Activated T-cell treated with anti-CD3 and anti-CD28 coated beads, Interleukin-2, amount 50 U/mL, for 48 hours (primary cell): ENCODE measurements around the gene CREBBP.
"Not testable (repeated sequence)": the region's sequence is repeated elsewhere in the genome, so short reads cannot be mapped to it uniquely, and the experiment has no call there.

ENCODE experiments used
- DNase-seq, 2 experiments: peaks; one replicate each; pipeline ENCODE4 v3.0.0-alpha.2; 2020

CREBBP gene

DNA sequence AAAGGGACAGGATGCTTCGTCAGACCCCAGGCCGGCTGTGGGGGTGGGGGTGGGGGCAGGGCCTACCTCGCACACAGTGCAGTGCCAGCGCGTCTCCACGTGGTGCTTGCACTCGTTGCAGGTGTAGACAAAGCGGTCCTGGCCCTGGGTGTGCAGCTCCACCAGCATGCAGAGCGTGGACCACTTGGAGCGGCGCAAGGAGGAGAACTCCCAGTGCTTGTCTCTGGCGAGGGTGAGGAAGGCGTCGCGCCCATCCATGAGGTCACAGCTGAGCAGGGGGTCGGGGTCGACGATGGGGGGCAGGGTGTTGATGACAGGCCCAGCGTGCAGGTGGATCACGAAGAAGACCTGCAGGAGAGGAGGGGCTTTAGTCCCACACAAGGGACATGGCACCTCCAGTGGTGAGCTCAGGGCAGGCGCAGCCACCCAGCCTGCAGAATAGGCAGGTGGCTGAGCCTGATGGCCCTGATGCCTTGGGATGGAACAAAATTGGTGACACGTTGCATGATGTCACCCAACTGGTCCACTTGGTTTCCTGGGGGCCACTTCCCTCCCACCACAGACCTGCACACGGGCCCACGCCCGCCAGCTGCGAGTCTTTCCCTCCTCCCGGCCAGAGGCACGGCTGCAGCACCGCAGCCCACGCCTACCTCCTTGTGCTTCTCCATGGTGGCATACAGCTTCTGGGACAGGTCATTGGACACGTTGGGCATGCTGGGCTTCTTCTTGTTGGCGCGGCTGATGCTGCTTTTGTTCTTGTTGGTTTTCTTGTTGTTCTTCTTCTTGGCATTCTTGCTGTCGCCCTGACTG is 149.2 kb downstream of the CREBBP start:
- no peak for DNase-seq

DNA sequence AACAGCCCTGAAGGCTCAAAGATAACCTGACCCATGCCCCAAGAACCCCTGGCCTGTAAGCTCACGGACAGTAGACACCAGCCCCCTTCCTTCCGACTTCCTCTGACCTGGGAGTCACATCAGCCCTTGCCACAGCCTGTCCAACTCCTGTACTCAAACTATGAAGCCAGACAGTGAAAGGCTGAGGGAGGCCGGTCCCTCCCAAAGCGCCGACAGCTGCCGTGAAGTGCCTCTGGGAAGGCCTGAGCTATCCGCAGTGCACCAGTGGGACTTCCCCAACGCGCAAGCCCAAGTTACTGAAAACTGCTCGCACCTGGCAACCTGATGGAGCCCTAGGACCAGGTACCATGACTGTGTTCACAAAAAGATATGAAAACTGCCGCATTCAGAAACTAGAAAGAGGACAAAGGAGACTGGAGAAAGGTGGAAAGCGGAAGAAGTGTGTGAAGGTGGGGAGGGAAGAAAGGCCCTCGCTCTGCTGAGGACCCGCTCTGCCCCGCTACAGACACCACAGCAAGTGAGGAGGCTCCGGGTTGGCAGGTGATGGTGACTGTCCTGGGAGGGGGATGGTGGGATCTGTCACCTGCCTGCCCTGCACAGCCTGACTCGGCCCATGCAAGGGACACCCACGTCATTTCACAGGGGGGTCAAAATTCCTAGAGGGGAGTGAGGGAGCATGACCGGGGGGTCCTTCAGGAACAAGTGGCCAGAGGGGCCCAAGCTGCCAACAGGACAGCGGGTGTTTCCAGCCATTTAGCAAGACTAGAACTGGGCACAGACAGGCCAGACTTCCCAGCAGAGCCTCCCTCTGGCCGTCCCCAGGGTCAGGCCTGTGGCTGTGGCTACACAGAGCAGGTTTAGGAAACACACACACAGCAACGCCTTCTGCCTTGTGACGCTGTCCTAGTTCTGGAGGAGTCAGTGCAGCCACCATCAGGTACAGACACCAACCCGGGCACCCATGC is 150.1 kb downstream of the CREBBP start:
- DNase-seq = no peak

DNA sequence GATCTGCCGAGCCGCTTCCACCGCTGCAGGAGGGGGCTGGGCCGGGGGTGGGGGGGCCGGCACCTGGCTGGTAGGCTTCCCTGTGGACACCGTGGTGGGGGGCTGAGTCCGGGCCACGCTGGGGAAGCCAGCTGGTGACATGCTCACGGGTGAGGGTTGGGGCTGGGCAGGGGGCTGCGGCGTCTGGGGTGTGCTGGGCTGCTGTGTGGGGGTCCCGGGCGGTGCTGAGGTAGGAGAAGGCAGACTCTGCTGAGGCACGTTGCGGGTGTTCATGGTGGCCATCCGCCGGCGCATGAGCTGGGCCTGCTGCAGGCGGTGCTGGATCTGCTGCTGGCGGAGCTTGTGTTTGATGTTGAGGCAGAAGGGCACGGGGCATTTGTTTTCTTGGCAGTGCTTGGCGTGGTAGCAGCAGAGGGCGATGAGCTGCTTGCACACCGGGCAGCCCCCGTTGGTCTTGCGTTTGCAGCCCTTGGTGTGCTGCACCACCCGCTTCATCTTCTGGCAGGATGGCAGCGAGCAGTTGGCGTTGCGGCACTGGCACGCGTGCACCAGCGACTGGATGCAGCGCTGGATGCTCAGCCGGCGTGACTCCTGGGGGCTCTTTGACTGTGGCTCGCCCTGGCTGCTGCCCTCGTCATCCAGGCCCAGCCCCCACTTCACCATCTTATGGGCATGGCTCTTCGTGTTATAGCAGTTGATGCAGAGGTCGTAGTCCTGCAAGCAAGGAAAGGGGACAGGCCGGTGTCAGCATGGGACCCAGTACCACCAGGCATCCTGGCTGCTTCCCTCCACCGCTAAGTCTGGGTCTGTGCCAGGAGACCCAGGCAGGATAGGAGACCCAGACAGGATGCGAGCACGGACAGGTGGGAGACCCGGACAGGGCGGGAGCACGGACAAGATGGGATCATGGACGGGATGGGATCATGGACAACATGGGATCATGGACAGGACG is 151.1 kb downstream of the CREBBP start:
- no peak for DNase-seq

DNA sequence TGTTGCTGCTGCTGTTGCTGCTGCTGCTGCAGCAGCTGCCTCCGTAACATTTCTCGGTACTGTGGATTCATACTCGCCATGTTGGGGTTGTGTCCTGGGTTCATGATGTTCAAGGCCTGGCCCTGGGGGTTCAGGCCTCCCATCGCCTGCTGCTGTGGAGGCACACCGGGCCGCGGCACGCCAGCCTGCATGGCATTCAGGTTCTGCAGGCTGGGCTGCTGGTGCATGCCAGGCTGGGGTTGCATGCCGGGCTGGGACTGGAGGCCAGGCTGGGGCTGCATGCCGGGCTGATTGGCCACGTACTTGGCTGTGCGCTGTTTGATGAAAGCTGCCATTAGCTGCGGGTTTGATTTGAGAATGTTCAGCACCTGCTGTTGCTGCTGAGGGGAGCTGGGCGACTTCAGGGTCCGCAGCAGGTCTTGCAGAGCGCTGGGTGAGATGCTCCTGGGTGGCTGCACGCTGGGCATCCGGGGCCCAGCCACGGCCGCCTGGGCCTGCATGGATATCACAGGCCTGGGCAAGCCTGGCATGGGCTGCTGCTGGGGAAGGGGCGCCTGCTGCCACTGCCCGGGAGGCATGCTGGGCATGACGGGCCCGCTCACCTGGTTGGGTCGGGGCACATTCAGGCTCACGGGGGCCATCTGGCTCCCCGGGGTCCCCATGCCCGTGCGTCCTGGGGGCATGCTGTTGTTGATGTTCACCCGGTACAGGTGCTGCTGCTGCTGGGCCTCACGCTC is 151.9 kb downstream of the CREBBP start:
- no peak for DNase-seq

DNA sequence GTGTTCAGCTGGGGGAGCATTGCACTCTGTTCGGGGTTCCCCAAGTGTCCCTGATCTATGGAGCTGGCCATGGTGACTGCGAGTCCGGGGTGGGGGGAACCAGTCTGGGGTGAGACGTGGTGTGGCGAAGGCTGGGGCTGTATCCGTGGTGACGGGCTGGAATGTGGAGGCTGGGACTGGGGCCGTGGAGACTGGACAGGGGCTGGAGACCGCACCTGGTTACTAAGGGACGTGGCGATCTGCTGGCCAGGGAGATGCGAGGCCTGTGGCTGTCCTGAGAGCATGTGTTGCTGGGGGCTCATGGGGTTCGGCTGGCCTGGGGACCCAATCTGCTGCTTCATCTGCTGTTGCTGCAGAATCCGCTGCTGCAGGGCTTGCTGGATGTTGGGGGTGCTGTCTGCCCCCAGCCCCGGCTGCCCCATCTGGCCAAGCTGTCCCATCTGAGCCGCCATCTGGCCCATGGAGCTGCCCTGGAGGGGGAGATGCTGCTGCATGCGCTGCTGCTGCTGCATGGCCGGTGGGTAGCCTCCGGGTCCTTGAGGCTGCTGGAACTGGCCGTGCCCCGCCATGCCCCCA is 152.6 kb downstream of the CREBBP start:
- no peak for DNase-seq

DNA sequence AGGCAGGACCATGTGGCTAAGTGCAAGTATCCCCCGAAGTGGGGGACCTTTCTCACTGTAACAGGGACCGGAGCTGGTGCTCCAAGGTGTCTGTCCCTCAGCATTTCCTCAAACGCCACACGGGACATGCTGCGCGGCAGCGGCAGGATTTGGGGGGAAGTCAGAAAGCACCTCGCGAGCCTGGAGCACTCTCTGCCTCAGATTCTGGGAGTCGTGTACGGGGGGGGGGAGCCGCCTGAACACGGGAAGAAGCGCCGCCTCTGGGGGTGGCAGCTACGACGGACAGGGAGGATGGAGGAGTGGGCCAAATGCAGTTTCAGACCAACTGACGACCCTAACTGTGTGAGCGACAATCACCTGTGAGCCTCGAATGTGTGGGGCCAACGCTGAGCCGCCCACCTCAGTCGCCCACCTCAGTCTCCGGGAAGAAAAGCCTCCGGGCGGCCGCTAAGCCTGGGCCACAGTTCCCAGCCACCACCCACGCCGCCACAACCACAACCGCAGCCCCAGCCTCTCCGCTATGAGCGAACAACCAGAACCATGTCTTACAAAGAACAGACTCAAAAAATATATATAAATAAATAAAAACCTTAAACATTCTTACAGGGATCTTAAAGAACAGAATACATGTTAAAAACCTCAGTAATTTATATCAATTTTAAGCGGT is 154.4 kb downstream of the CREBBP start:
- DNase-seq = no peak

DNA sequence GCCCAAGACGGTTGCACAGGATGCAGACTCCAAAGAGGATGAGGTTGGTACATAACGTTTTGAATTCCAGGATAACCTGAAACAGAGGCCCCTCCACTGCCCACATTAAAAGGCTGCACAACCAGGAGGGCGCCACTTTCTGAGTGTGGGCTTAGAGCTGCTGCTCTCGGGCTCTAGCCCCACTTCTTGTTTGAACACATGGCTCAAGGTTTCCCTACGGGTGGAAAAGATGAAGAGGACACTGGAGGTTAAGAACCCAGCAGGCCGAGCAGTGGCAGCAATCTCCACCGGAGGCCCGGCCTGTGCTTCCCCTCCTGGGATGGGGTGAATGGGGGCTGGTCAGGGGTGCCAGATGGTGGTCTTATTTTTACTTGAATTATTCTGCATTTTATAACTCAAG is 155.2 kb downstream of the CREBBP start:
- DNase-seq = no peak

DNA sequence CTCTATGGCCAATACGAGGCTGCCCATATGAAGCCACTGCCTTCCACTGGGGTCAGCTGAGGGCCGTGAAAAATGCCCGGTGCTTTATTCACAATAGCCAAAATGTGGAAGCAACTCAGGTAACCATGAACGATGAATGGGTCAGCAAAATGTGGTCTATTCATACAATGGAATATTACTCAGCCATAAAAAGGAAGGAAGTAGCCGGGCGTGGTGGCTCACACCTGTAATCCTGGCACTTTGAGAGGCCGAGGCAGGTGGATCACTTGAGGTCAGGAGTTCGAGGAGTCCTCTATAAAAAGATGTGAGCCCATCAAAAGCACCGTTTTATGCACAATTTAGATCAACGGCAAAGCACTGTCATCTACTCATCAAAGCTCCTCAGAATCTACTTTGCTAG is 158.0 kb downstream of the CREBBP start:
- no peak for DNase-seq

DNA sequence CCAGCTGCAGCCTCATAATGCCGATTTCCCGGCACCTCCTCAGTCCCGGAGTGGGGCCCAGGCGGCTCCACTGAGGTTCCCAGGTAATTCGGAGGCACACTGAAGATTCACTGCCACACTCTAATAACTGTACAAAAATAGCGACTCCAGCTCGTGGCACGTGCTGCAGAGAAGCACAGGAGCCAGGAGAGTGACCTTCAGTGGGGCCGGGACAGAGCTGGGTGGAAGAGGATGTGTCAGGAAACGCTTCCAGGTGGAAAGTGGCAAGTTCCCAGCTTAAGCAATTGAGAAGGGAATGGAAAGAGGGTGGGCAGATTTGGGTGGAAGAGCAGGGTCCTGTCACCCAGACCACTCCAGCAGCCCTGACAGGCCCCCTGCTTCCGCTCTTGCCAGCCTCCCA is 160.1 kb downstream of the CREBBP start:
- DNase-seq = no peak

DNA sequence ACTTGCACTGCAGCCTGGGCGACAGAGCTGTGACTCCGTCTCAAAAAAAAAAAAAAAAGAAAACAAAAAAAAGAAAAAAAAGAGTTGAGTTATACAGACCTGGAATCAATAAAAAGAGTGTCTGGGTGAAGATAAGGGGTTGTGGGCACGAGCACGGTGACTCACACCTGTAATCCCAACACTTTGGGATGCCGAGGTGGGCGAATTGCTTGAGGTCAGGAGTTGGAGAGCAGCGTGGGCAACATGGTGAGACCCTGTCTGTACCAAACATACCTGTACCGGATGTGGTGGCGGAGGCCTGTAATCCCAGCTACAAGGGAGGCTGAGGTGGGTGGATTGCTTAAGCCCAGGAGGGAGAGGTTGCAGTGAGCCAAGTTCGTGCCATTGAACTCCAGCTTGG is 161.9 kb downstream of the CREBBP start:
- no peak for DNase-seq

DNA sequence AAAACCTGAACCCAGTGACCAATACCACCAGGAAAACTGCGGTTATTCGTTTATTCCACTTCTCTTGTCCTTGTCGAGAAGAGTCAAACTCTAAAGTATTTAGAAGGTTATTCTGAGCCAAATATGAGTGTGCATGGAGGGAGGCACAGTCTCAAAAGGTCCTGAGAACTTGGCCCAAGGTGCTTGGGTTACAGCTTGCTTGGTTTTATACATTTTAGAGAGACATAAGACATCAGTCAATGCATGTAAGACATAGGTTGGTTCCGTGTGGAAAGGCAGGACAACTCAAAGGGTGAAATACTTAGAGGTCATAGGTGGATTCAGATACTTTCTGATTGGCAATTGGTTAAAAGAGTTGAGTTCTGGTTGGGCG is 162.5 kb downstream of the CREBBP start:
- no peak for DNase-seq

DNA sequence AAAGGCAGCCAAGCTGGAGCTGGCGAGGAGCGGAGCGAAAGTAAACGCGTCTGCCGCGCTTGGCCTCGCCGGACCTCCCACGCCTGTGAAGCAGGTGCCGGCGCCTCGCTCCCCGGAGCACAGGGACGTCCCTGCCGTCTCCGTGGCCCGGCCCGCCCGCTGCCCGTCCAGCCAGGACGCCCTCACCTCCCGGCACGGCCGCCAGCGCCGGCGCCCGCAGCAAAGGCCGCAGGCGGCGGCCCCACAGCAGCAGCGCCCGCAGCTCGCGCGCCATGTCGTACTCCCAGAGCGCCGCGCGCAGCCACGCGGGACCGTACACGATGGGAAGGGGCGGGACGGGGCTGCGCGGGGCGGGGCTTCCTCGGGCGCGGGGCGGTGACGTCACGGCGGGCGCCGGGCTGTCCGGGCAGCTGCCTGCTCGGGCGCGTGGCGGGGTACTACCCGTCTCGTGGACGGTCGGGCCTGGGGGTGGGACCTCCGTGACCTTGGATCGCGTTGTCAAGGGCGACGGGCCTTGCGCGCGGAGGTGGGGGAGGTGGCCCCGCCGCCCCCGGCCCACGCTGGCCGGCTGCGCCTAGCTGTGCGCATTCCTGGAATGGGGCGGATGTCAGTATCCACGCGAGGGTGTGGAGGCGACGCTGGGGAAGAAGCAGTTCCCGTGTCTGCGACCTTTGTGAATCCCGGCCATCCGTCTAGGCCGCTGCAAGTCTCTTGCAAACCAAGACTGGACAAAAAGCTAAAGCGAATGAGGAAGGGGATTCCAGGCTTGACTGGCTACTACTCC is 163.1 kb downstream of the CREBBP start, which contains the start of gene TRAP1:
TSS of gene TRAP1 (minus strand) at position 290 of the 784 bp plus-strand sequence. CDS start at position 274, 16 bp downstream.
- peak; percentile 95 to 96 for DNase-seq

DNA sequence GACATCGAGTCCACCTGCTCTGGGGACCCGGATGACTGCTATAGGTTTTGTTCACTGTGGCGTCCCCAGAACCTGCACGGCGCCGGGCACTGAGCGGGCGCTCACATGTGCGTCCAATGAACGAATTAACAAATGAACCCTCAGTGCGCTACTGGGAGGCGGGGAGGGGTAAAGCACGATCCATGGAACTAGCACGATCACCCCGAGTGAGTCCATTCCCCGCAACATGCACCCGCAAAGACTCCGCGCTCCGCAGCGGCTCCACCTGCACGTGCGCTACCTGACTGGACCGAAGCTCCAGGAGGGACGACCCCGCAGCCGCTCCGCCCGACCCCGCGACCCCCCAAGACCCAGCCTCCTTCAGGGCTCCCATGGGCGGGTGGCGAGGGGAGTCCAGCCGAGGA is 163.7 kb downstream of the CREBBP start:
- DNase-seq = peak in 1 of 2 experiments; percentile 68

DNA sequence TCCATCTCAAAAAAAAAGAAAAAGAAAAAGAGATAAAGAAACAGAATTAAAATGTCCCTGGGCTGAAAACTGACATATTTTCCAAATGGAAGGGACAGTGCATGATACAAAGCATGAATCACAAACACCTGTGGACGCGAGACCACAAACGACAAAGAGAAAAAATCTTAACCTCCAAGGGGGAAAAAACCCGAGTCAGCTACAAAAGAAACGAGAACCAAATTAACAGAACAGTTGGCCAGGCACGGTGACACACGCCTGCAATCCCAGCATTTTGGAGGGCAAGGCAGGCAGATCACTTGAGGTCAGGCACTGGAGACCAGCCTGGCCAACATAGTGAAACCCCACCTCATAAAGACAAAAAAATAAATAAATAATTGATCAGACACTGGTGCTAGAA is 165.1 kb downstream of the CREBBP start:
- DNase-seq = no peak

DNA sequence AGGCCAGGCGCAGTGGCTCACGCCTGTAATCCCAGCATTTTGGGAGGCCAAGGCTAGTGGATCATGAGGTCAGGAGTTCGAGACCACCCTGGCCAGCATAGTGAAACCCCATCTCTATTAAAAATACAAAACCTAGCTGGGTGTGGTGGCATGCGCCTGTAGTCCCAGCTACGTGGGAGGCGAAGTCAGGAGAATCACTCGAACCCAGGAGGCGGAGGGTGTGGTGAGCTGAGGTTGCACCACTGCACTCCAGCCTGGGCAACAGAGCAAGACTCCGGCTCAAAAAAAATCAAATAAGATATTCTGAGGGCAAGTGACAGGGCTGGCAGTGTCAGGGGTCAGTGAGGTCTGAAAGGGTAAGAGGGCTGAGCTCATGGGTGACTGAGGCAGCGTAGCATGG is 166.1 kb downstream of the CREBBP start:
- not testable (repeated sequence) for DNase-seq

DNA sequence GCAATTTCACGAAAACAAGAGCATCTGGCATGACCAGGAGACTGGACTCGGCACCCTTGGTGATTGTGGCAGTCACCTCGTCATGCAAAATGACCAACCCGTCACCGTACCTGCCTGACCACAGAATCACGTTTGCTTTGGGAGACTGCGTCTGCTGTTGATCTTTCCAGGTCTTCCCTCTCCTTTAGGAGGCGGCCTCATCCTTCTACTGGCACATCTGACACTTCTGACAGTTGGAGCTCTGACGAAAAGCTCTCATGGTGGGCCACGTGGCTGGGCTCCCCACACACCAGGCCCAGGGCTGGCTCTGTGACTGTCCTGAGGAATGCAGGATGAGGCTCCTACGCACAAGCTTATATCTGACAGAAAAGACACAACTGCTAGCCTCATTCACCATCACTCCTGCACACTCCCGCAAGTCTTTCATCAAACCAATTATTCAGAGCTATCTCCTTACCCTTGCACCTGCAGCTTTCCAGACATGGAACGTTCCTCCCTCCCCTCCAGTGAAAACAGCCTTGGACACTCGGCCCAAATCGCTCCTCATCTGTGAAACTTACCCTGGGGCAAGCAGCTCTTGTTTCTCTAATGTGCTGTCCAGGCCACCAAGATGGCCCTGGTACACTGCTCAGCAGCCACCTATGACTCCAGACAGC is 166.8 kb downstream of the CREBBP start:
- no peak for DNase-seq

DNA sequence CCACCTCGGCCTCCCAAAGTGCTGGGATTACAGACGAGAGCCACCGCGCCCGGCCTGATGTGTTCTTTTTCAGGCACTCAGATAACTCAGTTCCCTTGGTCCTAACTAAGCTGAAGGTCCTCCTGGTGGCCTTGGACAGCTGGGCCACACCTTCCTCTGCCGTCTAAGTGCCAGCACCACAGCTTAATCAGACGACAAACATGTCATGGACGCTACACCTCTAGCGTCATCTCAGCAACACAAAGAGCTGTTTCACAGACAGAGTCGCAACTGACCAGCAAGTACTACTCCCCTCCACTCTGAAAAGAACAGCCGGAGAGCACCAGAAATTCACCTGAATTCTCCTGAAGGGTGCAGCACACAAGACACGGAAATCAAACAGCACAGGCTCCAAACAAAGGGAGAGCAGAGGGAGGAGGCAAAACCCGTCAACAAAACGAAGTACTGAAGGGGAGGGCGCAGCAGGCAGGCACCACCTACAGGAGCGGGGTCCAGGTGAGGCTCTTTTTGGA is 167.6 kb downstream of the CREBBP start:
- no peak for DNase-seq

DNA sequence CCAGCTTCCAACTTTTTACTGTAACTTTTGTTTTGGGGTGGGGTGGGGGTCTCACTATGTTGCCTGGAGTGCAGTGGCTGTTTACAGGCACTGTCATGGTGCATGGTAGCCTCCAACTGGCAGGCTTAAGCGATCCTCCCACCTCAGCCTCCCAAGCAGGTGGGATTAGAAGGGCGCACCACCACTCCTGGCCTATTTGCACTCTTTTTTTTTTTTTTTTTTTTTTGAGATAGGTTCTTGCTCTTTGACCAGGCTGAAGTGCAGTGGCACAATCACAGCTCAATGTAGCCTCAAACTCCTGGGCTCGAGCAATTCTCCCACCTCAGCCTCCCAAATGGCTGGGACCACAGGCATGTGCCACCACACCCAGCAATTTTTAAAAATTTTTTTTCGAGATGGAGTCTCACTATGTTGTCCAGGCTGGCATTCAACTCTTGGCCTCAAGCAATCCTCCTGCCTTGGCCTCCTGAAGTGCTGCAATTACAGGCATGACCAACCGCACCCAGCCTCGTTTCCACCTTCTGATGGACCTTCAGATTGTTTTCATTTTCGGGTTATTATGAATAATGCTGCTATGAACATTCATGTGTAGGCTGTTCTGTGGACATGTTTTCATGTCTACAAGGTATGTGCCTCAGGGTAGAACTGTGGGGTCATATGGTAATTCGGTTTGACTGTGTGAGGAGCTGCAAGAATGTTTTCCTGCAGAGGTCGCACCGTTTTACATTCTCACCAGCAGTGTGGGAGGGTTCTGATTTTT is 174.1 kb downstream of the CREBBP start:
- no peak for DNase-seq

DNA sequence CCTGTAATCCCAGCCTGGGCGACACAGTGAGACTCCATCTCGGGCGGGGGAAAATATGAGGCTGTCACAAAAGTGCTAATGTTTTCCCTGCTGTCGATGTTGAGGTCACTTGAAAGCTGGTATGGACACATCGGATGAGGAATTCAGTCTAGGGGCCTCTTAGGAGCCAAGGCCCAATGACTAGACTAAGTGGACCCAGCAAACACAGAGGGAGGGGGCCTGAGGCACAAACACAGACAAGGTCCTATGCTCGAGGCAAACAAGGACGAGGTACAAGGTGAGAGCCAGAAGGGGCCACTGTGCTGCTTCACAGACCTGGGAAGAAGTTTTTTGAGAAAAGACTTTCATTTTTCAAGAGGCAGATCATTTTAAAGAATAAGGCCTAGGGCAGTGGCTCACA is 178.4 kb downstream of the CREBBP start:
- no peak for DNase-seq
